ENCODE measurements around the gene CSF3R.
"Not testable (repeated sequence)": the region's sequence is repeated elsewhere in the genome, so short reads cannot be mapped to it uniquely, and the experiment has no call there.

Gene CSF3R

GRCh38 chr1:36481091-36481490 is 1.6 kb downstream of the CSF3R start:
- DNase-seq = no peak

- no peak for DNase-seq
These were observed 2.6 kb downstream of the CSF3R start for GRCh38 chr1:36480161-36480560.

- DNase-seq = no peak
These were observed 3.1 kb downstream of the CSF3R start for GRCh38 chr1:36479505-36480051.

GRCh38 chr1:36477615-36478014 is 5.1 kb downstream of the CSF3R start:
- not testable (repeated sequence) for DNase-seq

GRCh38 chr1:36476945-36477344 is 5.8 kb downstream of the CSF3R start:
- DNase-seq = no peak

GRCh38 chr1:36475910-36476604 is 6.7 kb downstream of the CSF3R start:
- DNase-seq = no peak

GRCh38 chr1:36475341-36475740 is 7.4 kb downstream of the CSF3R start:
- no peak for DNase-seq

- DNase-seq = no peak
These were observed 10.1 kb downstream of the CSF3R start for GRCh38 chr1:36472656-36473055.

- no peak for DNase-seq
These were observed 10.7 kb downstream of the CSF3R start for GRCh38 chr1:36471830-36472641.

GRCh38 chr1:36469163-36469562 is 13.6 kb downstream of the CSF3R start:
- DNase-seq = no peak

GRCh38 chr1:36467700-36468455 is 14.8 kb downstream of the CSF3R start:
- DNase-seq = no peak

- no peak for DNase-seq
These were observed 15.7 kb downstream of the CSF3R start for GRCh38 chr1:36467027-36467410.

- no peak for DNase-seq
These were observed 16.2 kb downstream of the CSF3R start for GRCh38 chr1:36466370-36467026.

GRCh38 chr1:36465731-36466369 is 16.9 kb downstream of the CSF3R start:
- no peak for DNase-seq

GRCh38 chr1:36464605-36465393 is 17.9 kb downstream of the CSF3R start:
- DNase-seq = no peak

GRCh38 chr1:36463803-36464604 is 18.7 kb downstream of the CSF3R start, which contains the start of gene MRPS15:
TSS of gene MRPS15 (minus strand) at chr1:36464384. CDS start at chr1:36464275, 109 bp downstream.
- DNase-seq = peak; percentile 89

- no peak for DNase-seq
These were observed 19.3 kb downstream of the CSF3R start for GRCh38 chr1:36463463-36463802.

GRCh38 chr1:36458910-36459309 is 23.8 kb downstream of the CSF3R start:
- DNase-seq = peak; percentile 7

GRCh38 chr1:36457691-36458090 is 25.0 kb downstream of the CSF3R start:
- peak; percentile 80 for DNase-seq

GRCh38 chr1:36456391-36456928 is 26.3 kb downstream of the CSF3R start:
- DNase-seq = no peak
